ENCODE data around the gene SRCAP. TPM values are rescaled to one million over a fixed set of nuclear protein-coding genes. Genes with fewer than 3 reads are reported as not detected.

The SRCAP gene
- total and polyA plus RNA-seq, 2 experiments from 2014 or later, result 9.1 to 23.7 TPM

DNA sequence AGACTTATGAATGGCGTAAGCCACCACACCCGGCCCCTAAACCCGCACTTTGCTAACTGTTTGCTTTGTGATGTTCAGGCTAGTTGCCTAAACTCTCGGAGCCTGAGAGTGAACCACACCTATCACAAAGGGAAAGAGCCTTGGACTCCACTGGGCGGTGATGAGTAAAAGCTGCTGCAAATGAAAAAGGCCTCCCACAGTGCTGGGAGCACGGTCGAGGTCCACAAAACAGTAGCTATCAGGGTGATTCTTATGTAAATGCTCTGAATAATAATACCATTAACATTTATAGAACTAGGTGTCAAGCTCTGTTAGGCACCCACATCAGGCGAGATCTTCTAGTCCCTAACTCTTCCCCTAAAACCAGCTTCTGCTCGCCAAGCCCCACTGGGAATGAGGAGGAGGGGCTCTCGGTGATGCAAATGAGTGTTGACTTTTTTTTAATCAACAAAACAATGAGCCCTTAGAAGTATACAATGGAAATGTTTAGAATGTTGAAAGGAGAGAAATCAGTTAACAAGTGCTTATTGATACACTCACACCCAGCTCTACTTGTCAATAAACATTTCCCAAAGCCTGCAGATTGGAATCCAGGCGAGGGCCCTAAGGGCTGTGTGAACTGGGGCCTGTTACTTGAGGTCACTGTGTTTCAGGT is 20.9 kb upstream of the SRCAP start:
- DNase-seq, result no peak
- Histone ChIP-seq H3K9me3 (ENCODE audit: low read depth) (no peaks in the 10 kb centered on the region), H3K9me2 (ENCODE audit: insufficient read depth) (no peaks in the 10 kb centered on the region), H2AFZ (no peak overlapping the region), H3F3A (ENCODE audit: insufficient read depth) (no peaks in the 10 kb centered on the region), H3K27me3 (replicated peaks; ENCODE audit: insufficient read depth) (no peaks in the 10 kb centered on the region), H3K36me3 (ENCODE audit: low read depth) (no peaks in the 10 kb centered on the region), H4K20me1 (ENCODE audit: insufficient read depth) (no peaks in the 10 kb centered on the region), H3K9ac (no peak overlapping the region), H3K4me3 (no peak overlapping the region), H3K79me2 (ENCODE audit: insufficient read depth) (no peaks in the 10 kb centered on the region), H3K4me1 (ENCODE audit: insufficient read depth) (no peaks in the 10 kb centered on the region), H3K4me2 (ENCODE audit: unreplicated experiment) (no peak overlapping the region), H3K27ac (no peak overlapping the region)
- in situ Hi-C loops (cut with MboI), result no loop called here
- 61 to 62% methylated on average over 11 of the region's 11 CpGs for WGBS, 2 experiments (ENCODE audit: low coverage in 1 of 2, low lambda C conversion rate in 2 of 2, missing lambda C conversion rate in 2 of 2)
- TF ChIP-seq EZH2phosphoT487 (IDR thresholded peaks at IDR 0.05; ENCODE audit: insufficient read depth, low read depth) (no peak), EZH2 (IDR thresholded peaks at IDR 0.05; ENCODE audit: insufficient read depth, poor library complexity, severe bottlenecking) (no peak)

DNA sequence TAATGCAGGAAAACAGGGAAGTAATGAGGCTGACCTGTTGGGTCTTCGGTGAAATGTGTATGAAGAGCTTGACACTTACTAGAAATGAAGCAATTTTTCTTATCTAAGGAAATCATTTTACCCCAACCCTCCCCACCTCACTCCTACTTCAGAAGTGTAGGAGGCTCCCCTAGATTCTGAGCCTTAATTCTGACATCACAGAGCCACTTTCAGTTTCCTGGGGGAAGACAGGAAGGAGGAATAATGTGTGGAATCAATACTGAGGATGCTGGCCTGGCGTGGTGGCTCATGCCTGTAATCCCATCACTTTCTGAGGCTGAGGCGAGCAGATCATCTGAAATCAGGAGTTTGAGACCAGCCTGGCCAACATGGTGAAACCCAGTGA is 20.4 kb upstream of the SRCAP start:
- H3K27ac ChIP-seq, result no peak overlapping the region
- TF ChIP-seq EZH2 (IDR thresholded peaks at IDR 0.05; ENCODE audit: insufficient read depth, poor library complexity, severe bottlenecking) (no peak), EZH2phosphoT487 (IDR thresholded peaks at IDR 0.05; ENCODE audit: insufficient read depth, low read depth) (no peak)
- H3F3A ChIP-seq (ENCODE audit: insufficient read depth), result no peaks in the 10 kb centered on the region
- H3K9ac ChIP-seq, result no peak overlapping the region
- H3K4me2 ChIP-seq (ENCODE audit: unreplicated experiment), result no peak overlapping the region
- 93 to 97% methylated on average over 3 of the region's 3 CpGs for WGBS, 2 experiments (ENCODE audit: low coverage in 1 of 2, low lambda C conversion rate in 2 of 2, missing lambda C conversion rate in 2 of 2)
- H3K9me2 ChIP-seq (ENCODE audit: insufficient read depth), result no peaks in the 10 kb centered on the region
- H3K27me3 ChIP-seq (replicated peaks; ENCODE audit: insufficient read depth), result no peaks in the 10 kb centered on the region
- H2AFZ ChIP-seq, result no peak overlapping the region
- no peak overlapping the region for H3K4me3 ChIP-seq
- no peaks in the 10 kb centered on the region for H3K9me3 ChIP-seq (ENCODE audit: low read depth)
- in situ Hi-C loops (cut with MboI), result no loop called here
- H3K79me2 ChIP-seq (ENCODE audit: insufficient read depth), result no peaks in the 10 kb centered on the region
- H4K20me1 ChIP-seq (ENCODE audit: insufficient read depth), result no peaks in the 10 kb centered on the region
- no peaks in the 10 kb centered on the region for H3K4me1 ChIP-seq (ENCODE audit: insufficient read depth)
- DNase-seq, result no peak
- H3K36me3 ChIP-seq (ENCODE audit: low read depth), result no peaks in the 10 kb centered on the region

DNA sequence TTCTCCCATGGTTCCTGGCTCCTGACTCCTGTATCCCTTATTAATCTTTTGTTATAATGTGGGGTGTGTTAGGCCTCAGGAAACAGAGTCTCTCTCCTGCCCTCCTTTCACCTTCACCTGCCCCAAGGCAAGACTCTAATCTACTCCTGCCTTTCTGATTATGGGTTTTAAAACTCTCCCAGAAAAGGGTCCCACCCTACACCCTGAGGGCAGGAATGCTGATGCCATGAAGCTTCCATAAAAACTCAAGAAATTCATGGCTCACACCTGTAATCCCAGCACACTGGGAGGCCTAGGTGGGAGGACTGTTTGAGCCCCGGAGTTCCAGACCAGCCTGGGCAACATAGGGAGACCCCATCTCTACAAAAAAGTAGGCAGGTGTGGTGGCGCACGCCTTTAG is 18.6 kb upstream of the SRCAP start:
- Histone ChIP-seq H2AFZ (no peak overlapping the region), H3K9ac (no peak overlapping the region), H3K9me3 (ENCODE audit: low read depth) (no peaks in the 10 kb centered on the region), H4K20me1 (ENCODE audit: insufficient read depth) (no peaks in the 10 kb centered on the region), H3K4me3 (no peak overlapping the region), H3F3A (ENCODE audit: insufficient read depth) (no peaks in the 10 kb centered on the region), H3K36me3 (ENCODE audit: low read depth) (no peaks in the 10 kb centered on the region), H3K4me2 (ENCODE audit: unreplicated experiment) (no peak overlapping the region), H3K27me3 (replicated peaks; ENCODE audit: insufficient read depth) (no peaks in the 10 kb centered on the region), H3K4me1 (ENCODE audit: insufficient read depth) (no peaks in the 10 kb centered on the region), H3K27ac (no peak overlapping the region), H3K79me2 (ENCODE audit: insufficient read depth) (no peaks in the 10 kb centered on the region), H3K9me2 (ENCODE audit: insufficient read depth) (no peaks in the 10 kb centered on the region)
- whole genome bisulfite sequencing, 2 experiments (ENCODE audit: low coverage in 1 of 2, low lambda C conversion rate in 2 of 2, missing lambda C conversion rate in 2 of 2), result 65 to 78% methylated on average over 2 to 3 of the region's 3 CpGs
- TF ChIP-seq EZH2 (IDR thresholded peaks at IDR 0.05; ENCODE audit: insufficient read depth, poor library complexity, severe bottlenecking), result no peak
- TF ChIP-seq EZH2phosphoT487 (IDR thresholded peaks at IDR 0.05; ENCODE audit: insufficient read depth, low read depth), result no peak
- in situ Hi-C loops (cut with MboI), result no loop called here
- no peak for DNase-seq

DNA sequence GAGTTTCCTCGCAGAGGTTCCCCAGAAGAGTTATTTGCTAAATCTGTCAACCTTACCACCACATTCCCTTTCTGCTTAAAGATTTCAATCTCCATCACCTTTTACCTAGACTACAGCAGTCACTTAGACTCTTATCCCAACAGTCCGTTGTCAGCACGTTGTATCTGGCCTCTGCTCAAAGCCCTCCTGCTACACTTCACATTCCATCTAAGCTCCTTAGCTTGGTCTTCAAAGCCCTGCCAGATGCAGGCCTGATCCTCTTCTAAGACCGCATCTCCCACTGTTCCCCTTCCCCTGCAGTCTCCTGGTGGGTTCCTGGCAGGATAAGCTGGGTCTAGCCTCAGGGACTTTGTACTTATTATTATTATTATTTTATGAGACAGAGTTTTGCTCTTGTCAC is 10.3 kb upstream of the SRCAP start:
- no peak overlapping the region for H2AFZ ChIP-seq
- no peak overlapping the region for H3K4me2 ChIP-seq (ENCODE audit: unreplicated experiment)
- H3K27ac ChIP-seq, result no peak overlapping the region
- WGBS, 2 experiments (ENCODE audit: low coverage in 1 of 2, low lambda C conversion rate in 2 of 2, missing lambda C conversion rate in 2 of 2), result 59 to 65% methylated on average over 4 of the region's 4 CpGs
- TF ChIP-seq EZH2 (IDR thresholded peaks at IDR 0.05; ENCODE audit: insufficient read depth, poor library complexity, severe bottlenecking), result no peak
- no peak for TF ChIP-seq EZH2phosphoT487 (IDR thresholded peaks at IDR 0.05; ENCODE audit: insufficient read depth, low read depth)
- H4K20me1 ChIP-seq (ENCODE audit: insufficient read depth), result no peaks in the 10 kb centered on the region
- no peak overlapping the region for H3K4me3 ChIP-seq
- H3K27me3 ChIP-seq (replicated peaks; ENCODE audit: insufficient read depth), result no peaks in the 10 kb centered on the region
- H3K9me2 ChIP-seq (ENCODE audit: insufficient read depth), result no peaks in the 10 kb centered on the region
- H3K9ac ChIP-seq, result no peak overlapping the region
- no peaks in the 10 kb centered on the region for H3K79me2 ChIP-seq (ENCODE audit: insufficient read depth)
- DNase-seq, result no peak
- in situ Hi-C loops (cut with MboI), result no loop called here
- no peaks in the 10 kb centered on the region for H3K9me3 ChIP-seq (ENCODE audit: low read depth)
- H3K4me1 ChIP-seq (ENCODE audit: insufficient read depth), result no peaks in the 10 kb centered on the region
- no peaks in the 10 kb centered on the region for H3K36me3 ChIP-seq (ENCODE audit: low read depth)
- H3F3A ChIP-seq (ENCODE audit: insufficient read depth), result no peaks in the 10 kb centered on the region

DNA sequence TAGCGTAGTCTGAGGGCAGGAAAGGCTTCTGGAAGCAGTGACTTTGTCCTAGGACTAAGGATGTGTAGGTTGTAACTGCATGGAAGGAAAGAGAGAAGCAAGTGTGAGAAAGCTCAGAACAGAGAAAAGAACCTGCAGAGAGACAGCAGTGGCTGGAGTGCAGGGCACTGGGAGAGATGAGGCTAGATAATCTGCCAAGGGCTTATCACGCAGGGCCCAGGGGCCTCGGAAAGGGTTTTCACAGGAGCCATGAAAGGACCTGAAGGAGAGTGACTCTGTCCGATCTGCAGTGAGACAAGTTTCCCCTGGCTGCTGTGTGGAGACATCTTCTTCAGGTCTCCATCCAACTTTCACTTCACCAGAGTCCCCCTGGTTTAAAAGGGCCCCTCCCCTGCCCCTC is 7.1 kb upstream of the SRCAP start:
- no peak overlapping the region for H3K4me3 ChIP-seq
- H3K9ac ChIP-seq, result no peak overlapping the region
- H4K20me1 ChIP-seq (ENCODE audit: insufficient read depth), result no peaks in the 10 kb centered on the region
- no peaks in the 10 kb centered on the region for H3K79me2 ChIP-seq (ENCODE audit: insufficient read depth)
- WGBS, 2 experiments (ENCODE audit: low coverage in 1 of 2, low lambda C conversion rate in 2 of 2, missing lambda C conversion rate in 2 of 2), result 41 to 42% methylated on average over 4 of the region's 4 CpGs
- H3K9me3 ChIP-seq (ENCODE audit: low read depth), result no peaks in the 10 kb centered on the region
- DNase-seq, result no peak
- no peak overlapping the region for H3K27ac ChIP-seq
- no peaks in the 10 kb centered on the region for H3F3A ChIP-seq (ENCODE audit: insufficient read depth)
- H3K9me2 ChIP-seq (ENCODE audit: insufficient read depth), result no peaks in the 10 kb centered on the region
- H2AFZ ChIP-seq, result no peak overlapping the region
- no peaks in the 10 kb centered on the region for H3K36me3 ChIP-seq (ENCODE audit: low read depth)
- no peaks in the 10 kb centered on the region for H3K27me3 ChIP-seq (replicated peaks; ENCODE audit: insufficient read depth)
- in situ Hi-C loops (cut with MboI), result no loop called here
- H3K4me1 ChIP-seq (ENCODE audit: insufficient read depth), result no peaks in the 10 kb centered on the region
- no peak overlapping the region for H3K4me2 ChIP-seq (ENCODE audit: unreplicated experiment)
- TF ChIP-seq EZH2phosphoT487 (IDR thresholded peaks at IDR 0.05; ENCODE audit: insufficient read depth, low read depth) (no peak), EZH2 (IDR thresholded peaks at IDR 0.05; ENCODE audit: insufficient read depth, poor library complexity, severe bottlenecking) (no peak)
